HCT116 (cell line): ENCODE data around the gene CDH13.

Experiments used
- CEBPB ChIP-seq: IDR thresholded peaks from 2 replicates; pipeline ENCODE4 v1.6.1; 2012; ENCODE audit warnings: low read depth
- CTCF ChIP-seq, 3 experiments: fragments of 200-600 bp in 1 of 3; sonication (generic) in 1 of 3; IDR thresholded peaks in 2 of 3; conservative IDR thresholded peaks in 1 of 3; 2 replicates each; pipeline ENCODE4 v1.5.1; 2012 to 2017; ENCODE audit warnings: low read depth in 2 of 3, low read length in 2 of 3, antibody characterized with exemption in 1 of 3, borderline replicate concordance in 1 of 3, control low read depth in 1 of 3, mild to moderate bottlenecking in 1 of 3, mixed read lengths in 1 of 3, mixed run types in 1 of 3, moderate library complexity in 1 of 3; ENCODE audit not compliant: insufficient read depth in 1 of 3
- EGR1 ChIP-seq: IDR thresholded peaks from 2 replicates; pipeline ENCODE4 v1.6.1; 2012; ENCODE audit warnings: low read depth
- ELF1 ChIP-seq: IDR thresholded peaks from 2 replicates; pipeline ENCODE4 v1.6.1; 2012; ENCODE audit warnings: low read depth, borderline replicate concordance
- EZH2 ChIP-seq: fragments of 200-600 bp; sonication (generic); IDR thresholded peaks from 2 replicates; pipeline ENCODE4 v1.6.1; 2017; ENCODE audit warnings: antibody characterized with exemption, mixed run types
- EZH2phosphoT487 ChIP-seq: fragments of 200-600 bp; IDR thresholded peaks from 2 replicates; pipeline ENCODE4 v1.6.1; 2018; ENCODE audit warnings: antibody characterized with exemption, borderline replicate concordance
- POLR2A ChIP-seq: IDR thresholded peaks from 2 replicates; pipeline ENCODE4 v1.7.0; 2011; ENCODE audit warnings: borderline replicate concordance; ENCODE audit not compliant: insufficient read depth, insufficient read length; ENCODE audit errors: extremely low read depth
- POLR2AphosphoS5 ChIP-seq: IDR thresholded peaks from 2 replicates; pipeline ENCODE4 v1.6.1; 2011; ENCODE audit warnings: mild to moderate bottlenecking, low read depth, low read length, moderate library complexity
- RAD21 ChIP-seq: IDR thresholded peaks from 2 replicates; pipeline ENCODE4 v1.6.1; 2012; ENCODE audit warnings: low read depth, mild to moderate bottlenecking
- SP1 ChIP-seq: IDR thresholded peaks from 2 replicates; pipeline ENCODE4 v1.6.1; 2012; ENCODE audit warnings: low read depth
- TCF7L2 ChIP-seq: IDR thresholded peaks from 2 replicates; pipeline ENCODE4 v1.7.0; 2011; ENCODE audit warnings: borderline replicate concordance, inconsistent platforms; ENCODE audit not compliant: insufficient read depth, insufficient read length; ENCODE audit errors: extremely low read depth
- YY1 ChIP-seq: IDR thresholded peaks from 2 replicates; pipeline ENCODE4 v1.6.1; 2011; ENCODE audit warnings: low read length, low read depth, moderate library complexity, mild to moderate bottlenecking; ENCODE audit not compliant: insufficient replicate concordance; ENCODE audit errors: extremely low read depth
- ZFX ChIP-seq: fragments of 450-650 bp; IDR thresholded peaks from 2 replicates; pipeline ENCODE4 v1.6.1; 2017
- ZNF274 ChIP-seq: fragments of 200-500 bp; sonication (Bioruptor generic); IDR thresholded peaks from 2 replicates; pipeline ENCODE4 v1.6.1; 2014; ENCODE audit warnings: mild to moderate bottlenecking, low read depth, low read length, inconsistent platforms

- TF ChIP-seq CTCF (IDR thresholded peaks at IDR 0.05 in 2 of 3, conservative IDR thresholded peaks at IDR 0.05 in 1 of 3; ENCODE audit: borderline replicate concordance in 1 of 3, insufficient read depth in 1 of 3, low read depth in 2 of 3, low read length in 2 of 3) (no peak), POLR2A (no peak), ZNF274 (no peak), EZH2phosphoT487 (no peak), POLR2AphosphoS5 (no peak), RAD21 (no peak), ELF1 (no peak), YY1 (no peak), EGR1 (no peak), CEBPB (no peak), EZH2 (no peak), ZFX (no peak), SP1 (no peak), TCF7L2 (no peak)
These were observed 626.8 kb downstream of the CDH13 start for GRCh38 chr16:83253521-83253920.
